ENCODE results near the gene COBL. TPM values are rescaled to one million over a fixed set of nuclear protein-coding genes. Genes with fewer than 3 reads are reported as not detected.

COBL gene
- total RNA-seq, 3 donors from 2014 or later (not counting 1 experiment from before 2014, with no cell fraction given) = not detected

- H3K36me3 ChIP-seq (ENCODE audit: control insufficient read depth, insufficient read depth, low read length) = no peaks in the 10 kb centered on the region
- no peak overlapping the region for H3K4me3 ChIP-seq (ENCODE audit: low read length)
- WGBS (ENCODE audit: insufficient coverage) = 91% methylated on average over 11 of the region's 11 CpGs
- no peaks in the 10 kb centered on the region for H3K4me1 ChIP-seq (ENCODE audit: control insufficient read depth, insufficient read depth, low read length)
- peaks cover 0 to 6% of the 10 kb centered on the region in 2 donors for H3K4me1 Mint-ChIP-seq
- intact Hi-C loops (cut with micrococcal nuclease) = no loop called here
- H3K27me3 ChIP-seq (ENCODE audit: control insufficient read depth, insufficient read depth, low read length) = no peaks in the 10 kb centered on the region
- H3K27me3 Mint-ChIP-seq (ENCODE audit: low read depth in 2 of 2) = peaks cover 6 to 10% of the 10 kb centered on the region in 2 donors
- no peaks in the 10 kb centered on the region for H3K9me3 ChIP-seq (ENCODE audit: control insufficient read depth, insufficient read depth, low read length)
- ATAC-seq (no peak), DNase-seq (no peak)
- no peaks in the 10 kb centered on the region for H3K9me3 Mint-ChIP-seq
- no peak overlapping the region for H3K27ac Mint-ChIP-seq
- TF ChIP-seq, protein P1, sequence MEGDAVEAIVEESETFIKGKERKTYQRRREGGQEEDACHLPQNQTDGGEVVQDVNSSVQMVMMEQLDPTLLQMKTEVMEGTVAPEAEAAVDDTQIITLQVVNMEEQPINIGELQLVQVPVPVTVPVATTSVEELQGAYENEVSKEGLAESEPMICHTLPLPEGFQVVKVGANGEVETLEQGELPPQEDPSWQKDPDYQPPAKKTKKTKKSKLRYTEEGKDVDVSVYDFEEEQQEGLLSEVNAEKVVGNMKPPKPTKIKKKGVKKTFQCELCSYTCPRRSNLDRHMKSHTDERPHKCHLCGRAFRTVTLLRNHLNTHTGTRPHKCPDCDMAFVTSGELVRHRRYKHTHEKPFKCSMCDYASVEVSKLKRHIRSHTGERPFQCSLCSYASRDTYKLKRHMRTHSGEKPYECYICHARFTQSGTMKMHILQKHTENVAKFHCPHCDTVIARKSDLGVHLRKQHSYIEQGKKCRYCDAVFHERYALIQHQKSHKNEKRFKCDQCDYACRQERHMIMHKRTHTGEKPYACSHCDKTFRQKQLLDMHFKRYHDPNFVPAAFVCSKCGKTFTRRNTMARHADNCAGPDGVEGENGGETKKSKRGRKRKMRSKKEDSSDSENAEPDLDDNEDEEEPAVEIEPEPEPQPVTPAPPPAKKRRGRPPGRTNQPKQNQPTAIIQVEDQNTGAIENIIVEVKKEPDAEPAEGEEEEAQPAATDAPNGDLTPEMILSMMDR (IDR thresholded peaks at IDR 0.05) = no peak
- no peaks in the 10 kb centered on the region for H3K36me3 Mint-ChIP-seq
- no peak overlapping the region for H3K27ac ChIP-seq (ENCODE audit: low read length)
- H3K4me3 Mint-ChIP-seq = no peak overlapping the region
Measured at GRCh38 chr7:51255536-51256208, 60.9 kb downstream of the COBL start.

- H3K4me3 Mint-ChIP-seq = no peak overlapping the region
- Histone ChIP-seq H3K4me3 (ENCODE audit: low read length) (no peak overlapping the region), H3K9me3 (ENCODE audit: control insufficient read depth, insufficient read depth, low read length) (no peaks in the 10 kb centered on the region), H3K4me1 (ENCODE audit: control insufficient read depth, insufficient read depth, low read length) (no peaks in the 10 kb centered on the region), H3K27me3 (ENCODE audit: control insufficient read depth, insufficient read depth, low read length) (no peaks in the 10 kb centered on the region), H3K36me3 (ENCODE audit: control insufficient read depth, insufficient read depth, low read length) (no peaks in the 10 kb centered on the region), H3K27ac (ENCODE audit: low read length) (no peak overlapping the region)
- H3K4me1 Mint-ChIP-seq = peaks cover 0 to 6% of the 10 kb centered on the region in 2 donors
- H3K36me3 Mint-ChIP-seq = no peaks in the 10 kb centered on the region
- TF ChIP-seq, protein P1 (IDR thresholded peaks at IDR 0.05) = no peak
- DNase-seq (no peak), ATAC-seq (no peak)
- H3K9me3 Mint-ChIP-seq = no peaks in the 10 kb centered on the region
- 74% methylated on average over 3 of the region's 3 CpGs for WGBS (ENCODE audit: insufficient coverage)
- no peak overlapping the region for H3K27ac Mint-ChIP-seq
- intact Hi-C loops (cut with micrococcal nuclease) = no loop called here
- peaks cover 0 to 8% of the 10 kb centered on the region in 2 donors for H3K27me3 Mint-ChIP-seq (ENCODE audit: low read depth in 2 of 2)
Measured at GRCh38 chr7:51255036-51255435, 61.6 kb downstream of the COBL start.

GRCh38 chr7:51253157-51253556 is 63.5 kb downstream of the COBL start:
- 92% methylated on average over 3 of the region's 3 CpGs for WGBS (ENCODE audit: insufficient coverage)
- TF ChIP-seq, protein P1 (IDR thresholded peaks at IDR 0.05) = no peak
- no peaks in the 10 kb centered on the region for H3K9me3 ChIP-seq (ENCODE audit: control insufficient read depth, insufficient read depth, low read length)
- Mint-ChIP-seq H3K36me3 (no peaks in the 10 kb centered on the region), H3K4me3 (no peak overlapping the region), H3K27me3 (ENCODE audit: low read depth in 2 of 2) (peaks cover 0 to 2% of the 10 kb centered on the region in 2 donors), H3K9me3 (no peaks in the 10 kb centered on the region), H3K4me1 (peaks cover 0 to 6% of the 10 kb centered on the region in 2 donors), H3K27ac (no peak overlapping the region)
- intact Hi-C loops (cut with micrococcal nuclease) = no loop called here
- no peaks in the 10 kb centered on the region for H3K27me3 ChIP-seq (ENCODE audit: control insufficient read depth, insufficient read depth, low read length)
- no peaks in the 10 kb centered on the region for H3K4me1 ChIP-seq (ENCODE audit: control insufficient read depth, insufficient read depth, low read length)
- H3K27ac ChIP-seq (ENCODE audit: low read length) = no peak overlapping the region
- DNase-seq (no peak), ATAC-seq (no peak)
- H3K36me3 ChIP-seq (ENCODE audit: control insufficient read depth, insufficient read depth, low read length) = no peaks in the 10 kb centered on the region
- no peak overlapping the region for H3K4me3 ChIP-seq (ENCODE audit: low read length)

DNA sequence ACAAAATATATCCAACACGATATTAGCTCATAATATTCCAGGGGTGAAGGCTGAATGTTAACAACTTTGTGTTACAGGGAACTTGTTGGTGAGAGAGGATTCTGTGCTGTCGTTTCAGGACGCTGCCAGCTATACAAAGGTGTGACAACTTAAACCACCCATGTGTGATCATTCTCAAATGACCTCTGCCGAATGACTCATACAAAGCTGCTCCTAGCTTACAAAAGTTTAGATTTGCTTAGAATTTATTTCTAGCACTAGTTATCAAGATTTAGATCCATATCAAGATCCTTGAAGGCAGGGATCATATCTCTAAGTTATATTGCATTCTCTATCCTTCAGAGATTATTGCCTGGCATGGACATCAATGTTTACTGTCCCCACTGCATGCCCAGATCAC is 65.3 kb downstream of the COBL start:
- Mint-ChIP-seq H3K9me3 (no peaks in the 10 kb centered on the region), H3K4me1 (peaks cover 0 to 2% of the 10 kb centered on the region in 2 donors), H3K27ac (no peak overlapping the region), H3K4me3 (no peak overlapping the region), H3K27me3 (ENCODE audit: low read depth in 2 of 2) (peaks cover 0 to 2% of the 10 kb centered on the region in 2 donors), H3K36me3 (no peaks in the 10 kb centered on the region)
- H3K9me3 ChIP-seq (ENCODE audit: control insufficient read depth, insufficient read depth, low read length) = no peaks in the 10 kb centered on the region
- intact Hi-C loops (cut with micrococcal nuclease) = no loop called here
- H3K4me3 ChIP-seq (ENCODE audit: low read length) = no peak overlapping the region
- no peaks in the 10 kb centered on the region for H3K36me3 ChIP-seq (ENCODE audit: control insufficient read depth, insufficient read depth, low read length)
- ATAC-seq (no peak), DNase-seq (no peak)
- no peak overlapping the region for H3K27ac ChIP-seq (ENCODE audit: low read length)
- TF ChIP-seq, protein P1 (IDR thresholded peaks at IDR 0.05) = no peak
- WGBS (ENCODE audit: insufficient coverage) = 69% methylated on average over 3 of the region's 4 CpGs
- no peaks in the 10 kb centered on the region for H3K27me3 ChIP-seq (ENCODE audit: control insufficient read depth, insufficient read depth, low read length)
- no peaks in the 10 kb centered on the region for H3K4me1 ChIP-seq (ENCODE audit: control insufficient read depth, insufficient read depth, low read length)

Measured in natural killer cell (primary cell).